DND-41 (cell line): ENCODE measurements around the gene MAST4.

Source experiments
- ATAC-seq: fragments of 200-7000 bp; cut with Tn5 transposase; 3 replicates; pipeline ENCODE4 v1.9.1; 2021; ENCODE audit warnings: low read depth; ENCODE audit not compliant: insufficient read depth
- DNase-seq: peaks from one replicate; pipeline ENCODE4 v3.0.0-alpha.2; 2020
- H2AFZ ChIP-seq: 2 replicates; pipeline ENCODE4 v1.6.0; 2012; ENCODE audit warnings: low read depth, low read length
- H3K27ac ChIP-seq: 2 replicates; pipeline ENCODE4 v1.5.1; 2012; ENCODE audit warnings: low read length, inconsistent platforms
- H3K27me3 ChIP-seq: fragments of 200-600 bp; sonication (generic); 2 replicates; pipeline ENCODE4 v1.6.0; 2012; ENCODE audit warnings: low read length, mild to moderate bottlenecking, inconsistent platforms; ENCODE audit not compliant: insufficient read depth, poor library complexity
- H3K36me3 ChIP-seq: 2 replicates; pipeline ENCODE4 v1.5.1; 2012; ENCODE audit warnings: low read length, inconsistent platforms; ENCODE audit not compliant: insufficient read depth
- H3K4me1 ChIP-seq: 2 replicates; pipeline ENCODE4 v1.5.1; 2012; ENCODE audit warnings: mild to moderate bottlenecking, low read length; ENCODE audit not compliant: insufficient read depth
- H3K4me2 ChIP-seq: 2 replicates; pipeline ENCODE4 v1.6.0; 2012; ENCODE audit warnings: mild to moderate bottlenecking, moderate library complexity, low read length, inconsistent platforms; ENCODE audit not compliant: insufficient read depth
- H3K4me3 ChIP-seq, 2 experiments: fragments of 200-600 bp in 1 of 2; shearing (Covaris generic) in 1 of 2; 2 replicates each; pipeline ENCODE4 v1.5.1; 2012 to 2016; ENCODE audit warnings: inconsistent platforms in 2 of 2, low read length in 2 of 2, mild to moderate bottlenecking in 2 of 2, low read depth in 1 of 2, moderate library complexity in 1 of 2
- H3K79me2 ChIP-seq: 2 replicates; pipeline ENCODE4 v1.6.0; 2012; ENCODE audit warnings: low read length, inconsistent platforms; ENCODE audit not compliant: insufficient read depth
- H3K9ac ChIP-seq: 2 replicates; pipeline ENCODE4 v1.6.0; 2012; ENCODE audit warnings: low read depth, mild to moderate bottlenecking, inconsistent platforms, low read length, moderate library complexity
- H3K9me3 ChIP-seq: 2 replicates; pipeline ENCODE4 v1.5.1; 2012; ENCODE audit warnings: low read length, moderate library complexity, mild to moderate bottlenecking, inconsistent platforms; ENCODE audit not compliant: insufficient read depth, severe bottlenecking
- H4K20me1 ChIP-seq: 2 replicates; pipeline ENCODE4 v1.6.0; 2012; ENCODE audit warnings: low read length; ENCODE audit not compliant: insufficient read depth
- EZH2 ChIP-seq: IDR thresholded peaks from 3 replicates; pipeline ENCODE4 v1.6.1; 2012; ENCODE audit warnings: borderline replicate concordance, low read depth, mild to moderate bottlenecking, moderate library complexity, low read length, inconsistent platforms; ENCODE audit not compliant: severe bottlenecking
- TF ChIP-seq, protein P1 (sequence below): IDR thresholded peaks from 2 replicates; pipeline ENCODE4 v1.5.1; 2012; ENCODE audit warnings: borderline replicate concordance, low read length, moderate library complexity, mild to moderate bottlenecking; ENCODE audit not compliant: poor library complexity, severe bottlenecking; ENCODE audit errors: extremely low read depth

Gene MAST4

GRCh38 chr5:66960369-66961137 lies 364.4 kb downstream of the MAST4 start:
- H3K27ac ChIP-seq, result no peak overlapping the region
- no peaks in the 10 kb centered on the region for H3K36me3 ChIP-seq
- H4K20me1 ChIP-seq, result no peaks in the 10 kb centered on the region
- no peaks in the 10 kb centered on the region for H3K79me2 ChIP-seq
- H3K4me1 ChIP-seq, result no peaks in the 10 kb centered on the region
- no peak for TF ChIP-seq EZH2
- TF ChIP-seq, protein P1, sequence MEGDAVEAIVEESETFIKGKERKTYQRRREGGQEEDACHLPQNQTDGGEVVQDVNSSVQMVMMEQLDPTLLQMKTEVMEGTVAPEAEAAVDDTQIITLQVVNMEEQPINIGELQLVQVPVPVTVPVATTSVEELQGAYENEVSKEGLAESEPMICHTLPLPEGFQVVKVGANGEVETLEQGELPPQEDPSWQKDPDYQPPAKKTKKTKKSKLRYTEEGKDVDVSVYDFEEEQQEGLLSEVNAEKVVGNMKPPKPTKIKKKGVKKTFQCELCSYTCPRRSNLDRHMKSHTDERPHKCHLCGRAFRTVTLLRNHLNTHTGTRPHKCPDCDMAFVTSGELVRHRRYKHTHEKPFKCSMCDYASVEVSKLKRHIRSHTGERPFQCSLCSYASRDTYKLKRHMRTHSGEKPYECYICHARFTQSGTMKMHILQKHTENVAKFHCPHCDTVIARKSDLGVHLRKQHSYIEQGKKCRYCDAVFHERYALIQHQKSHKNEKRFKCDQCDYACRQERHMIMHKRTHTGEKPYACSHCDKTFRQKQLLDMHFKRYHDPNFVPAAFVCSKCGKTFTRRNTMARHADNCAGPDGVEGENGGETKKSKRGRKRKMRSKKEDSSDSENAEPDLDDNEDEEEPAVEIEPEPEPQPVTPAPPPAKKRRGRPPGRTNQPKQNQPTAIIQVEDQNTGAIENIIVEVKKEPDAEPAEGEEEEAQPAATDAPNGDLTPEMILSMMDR, result no peak
- DNase-seq (no peak), ATAC-seq (no peak)
- no peak overlapping the region for H3K9ac ChIP-seq
- no peak overlapping the region for H3K4me2 ChIP-seq
- no peak overlapping the region for H2AFZ ChIP-seq
- H3K4me3 ChIP-seq, result no peak overlapping the region
- no peaks in the 10 kb centered on the region for H3K9me3 ChIP-seq
- no peaks in the 10 kb centered on the region for H3K27me3 ChIP-seq

- H3K27ac ChIP-seq, result no peak overlapping the region
- TF ChIP-seq, protein P1, result no peak
- no peak for TF ChIP-seq EZH2
- no peaks in the 10 kb centered on the region for H3K36me3 ChIP-seq
- H3K4me2 ChIP-seq, result no peak overlapping the region
- H3K79me2 ChIP-seq, result no peaks in the 10 kb centered on the region
- no peak overlapping the region for H3K4me3 ChIP-seq
- ATAC-seq (no peak), DNase-seq (no peak)
- no peak overlapping the region for H2AFZ ChIP-seq
- H3K27me3 ChIP-seq, result no peaks in the 10 kb centered on the region
- H3K4me1 ChIP-seq, result no peaks in the 10 kb centered on the region
- no peaks in the 10 kb centered on the region for H4K20me1 ChIP-seq
- no peaks in the 10 kb centered on the region for H3K9me3 ChIP-seq
- H3K9ac ChIP-seq, result no peak overlapping the region
Measured at GRCh38 chr5:66963559-66963971, 367.4 kb downstream of the MAST4 start.

DNA sequence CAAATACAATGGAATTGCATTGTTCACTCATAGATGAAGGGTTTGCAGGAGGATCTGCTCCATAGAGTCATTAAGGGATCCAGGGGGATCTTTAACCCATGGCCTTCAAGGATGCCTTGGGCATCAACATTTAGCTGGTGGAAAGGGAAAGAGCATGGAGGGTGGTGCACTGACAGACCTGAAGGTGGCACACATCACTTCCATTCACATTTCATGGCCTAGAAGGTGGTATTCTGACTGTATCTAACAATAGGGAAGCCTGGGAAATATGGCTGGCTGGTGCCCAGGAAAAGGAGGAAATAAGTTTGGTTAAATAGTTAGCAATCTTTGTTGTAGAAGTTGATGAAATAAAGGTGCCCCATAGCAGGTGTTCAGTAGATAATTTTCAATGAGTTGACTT lies 370.2 kb downstream of the MAST4 start:
- H3K9ac ChIP-seq, result no peak overlapping the region
- H2AFZ ChIP-seq, result no peak overlapping the region
- no peaks in the 10 kb centered on the region for H3K79me2 ChIP-seq
- no peaks in the 10 kb centered on the region for H3K4me1 ChIP-seq
- no peak for TF ChIP-seq EZH2
- TF ChIP-seq, protein P1, result peak; percentile 8
- DNase-seq, result no peak
- no peaks in the 10 kb centered on the region for H3K9me3 ChIP-seq
- no peak for ATAC-seq
- H3K27me3 ChIP-seq, result no peaks in the 10 kb centered on the region
- H3K4me2 ChIP-seq, result no peak overlapping the region
- no peaks in the 10 kb centered on the region for H3K36me3 ChIP-seq
- no peak overlapping the region for H3K4me3 ChIP-seq
- no peaks in the 10 kb centered on the region for H4K20me1 ChIP-seq
- no peak overlapping the region for H3K27ac ChIP-seq

- H3K4me3 ChIP-seq, result no peak overlapping the region
- H3K4me1 ChIP-seq, result no peaks in the 10 kb centered on the region
- TF ChIP-seq EZH2, result no peak
- TF ChIP-seq, protein P1, result no peak
- no peak overlapping the region for H2AFZ ChIP-seq
- no peaks in the 10 kb centered on the region for H3K36me3 ChIP-seq
- H3K9ac ChIP-seq, result no peak overlapping the region
- H3K27me3 ChIP-seq, result no peaks in the 10 kb centered on the region
- no peaks in the 10 kb centered on the region for H3K79me2 ChIP-seq
- no peaks in the 10 kb centered on the region for H4K20me1 ChIP-seq
- no peaks in the 10 kb centered on the region for H3K9me3 ChIP-seq
- H3K4me2 ChIP-seq, result no peak overlapping the region
- no peak overlapping the region for H3K27ac ChIP-seq
- DNase-seq, result no peak
- ATAC-seq, result no peak
Measured at GRCh38 chr5:66967102-66967501, 370.9 kb downstream of the MAST4 start.
